ENCODE measurements around the gene INPP4B.

Gene INPP4B

GRCh38 chr4:142194905-142195304 lies 651.2 kb downstream of the INPP4B start:
- DNase-seq: no peak

GRCh38 chr4:142191901-142192300 lies 654.2 kb downstream of the INPP4B start:
- DNase-seq: no peak

- DNase-seq: no peak
Measured at GRCh38 chr4:142181021-142181420, 665.1 kb downstream of the INPP4B start.

GRCh38 chr4:142169216-142169615 lies 676.9 kb downstream of the INPP4B start:
- no peak for DNase-seq

- DNase-seq: no peak
Measured at GRCh38 chr4:142168181-142168580, 677.9 kb downstream of the INPP4B start.

GRCh38 chr4:142164767-142165500 lies 681.2 kb downstream of the INPP4B start:
- no peak for DNase-seq

- no peak for DNase-seq
Measured at GRCh38 chr4:142161086-142161485, 685.0 kb downstream of the INPP4B start.

GRCh38 chr4:142160509-142160908 lies 685.6 kb downstream of the INPP4B start:
- DNase-seq: no peak

- no peak for DNase-seq
Measured at GRCh38 chr4:142158980-142159379, 687.1 kb downstream of the INPP4B start.

GRCh38 chr4:142156256-142156655 lies 689.8 kb downstream of the INPP4B start:
- no peak for DNase-seq

GRCh38 chr4:142155347-142155746 lies 690.8 kb downstream of the INPP4B start:
- no peak for DNase-seq

- no peak for DNase-seq
Measured at GRCh38 chr4:142150483-142150882, 695.6 kb downstream of the INPP4B start.

GRCh38 chr4:142144813-142145212 lies 701.3 kb downstream of the INPP4B start:
- DNase-seq: no peak

GRCh38 chr4:142142366-142143054 lies 703.6 kb downstream of the INPP4B start:
- no peak for DNase-seq

- no peak for DNase-seq
Measured at GRCh38 chr4:142141224-142141623, 704.9 kb downstream of the INPP4B start.

GRCh38 chr4:142130666-142131065 lies 715.4 kb downstream of the INPP4B start:
- no peak for DNase-seq

GRCh38 chr4:142129931-142130330 lies 716.2 kb downstream of the INPP4B start:
- DNase-seq: no peak

- DNase-seq: no peak
Measured at GRCh38 chr4:142129473-142129872, 716.6 kb downstream of the INPP4B start.

GRCh38 chr4:142128529-142128928 lies 717.6 kb downstream of the INPP4B start:
- no peak for DNase-seq

GRCh38 chr4:142126890-142127497 lies 719.1 kb downstream of the INPP4B start:
- peak; percentile 1 for DNase-seq

GRCh38 chr4:142124874-142125273 lies 721.2 kb downstream of the INPP4B start:
- DNase-seq: no peak

- no peak for DNase-seq
Measured at GRCh38 chr4:142121448-142122350, 724.4 kb downstream of the INPP4B start.

- no peak for DNase-seq
Measured at GRCh38 chr4:142120921-142121320, 725.2 kb downstream of the INPP4B start.
